Sigmoid colon (tissue), 7 donors: ENCODE results near the gene ZNF385C. TPM values are rescaled to one million over a fixed set of nuclear protein-coding genes. Genes with fewer than 3 reads are reported as not detected.

ENCODE experiments used
- DNase-seq: peaks from one replicate; pipeline ENCODE4 v3.0.0-alpha.2; 2019
- H3K27ac ChIP-seq, 4 donors: fragments of 200-600 bp; sonication (generic); one replicate each; pipeline ENCODE4 v1.5.1; 2016 to 2019; ENCODE audit warnings: mild to moderate bottlenecking in 1 of 4
- H3K27me3 ChIP-seq, 3 donors: fragments of 200-600 bp; sonication (generic); one replicate each; pipeline ENCODE4 v1.5.1; 2019; ENCODE audit warnings: mild to moderate bottlenecking in 1 of 3
- H3K36me3 ChIP-seq, 4 donors: fragments of 200-600 bp; sonication (generic); one replicate each; pipeline ENCODE4 v1.5.1; 2016 to 2019
- H3K4me1 ChIP-seq, 4 donors: fragments of 200-600 bp; sonication (generic); one replicate each; pipeline ENCODE4 v1.5.1; 2017 to 2019
- H3K4me3 ChIP-seq, 4 donors: fragments of 200-600 bp; sonication (generic); one replicate each; pipeline ENCODE4 v1.5.1; 2017 to 2019; ENCODE audit warnings: mild to moderate bottlenecking in 2 of 4, moderate library complexity in 1 of 4
- H3K9me3 ChIP-seq, 4 donors: fragments of 200-600 bp in 3 of 4; sonication (generic) in 3 of 4; one replicate each; pipeline versions ENCODE4 v1.5.1 to v1.6.1; 2013 to 2019
- CTCF ChIP-seq, 4 experiments: fragments of 450-650 bp in 3 of 4; fragments of 200-600 bp in 1 of 4; IDR thresholded peaks; one replicate each; pipeline ENCODE4 v1.5.1; 2016 to 2019; ENCODE audit warnings: antibody characterized with exemption in 4 of 4, mild to moderate bottlenecking in 3 of 4, moderate library complexity in 2 of 4
- EP300 ChIP-seq, 4 donors: sonication (generic); formaldehyde crosslinking; IDR thresholded peaks; one replicate each; pipeline ENCODE4 v1.6.1; 2017; ENCODE audit warnings: antibody characterized with exemption in 4 of 4
- POLR2A ChIP-seq, 2 donors: fragments of 450-650 bp; IDR thresholded peaks; one replicate each; pipeline ENCODE4 v1.6.1; 2016; ENCODE audit warnings: antibody characterized with exemption in 2 of 2, mild to moderate bottlenecking in 2 of 2, moderate library complexity in 2 of 2
- POLR2AphosphoS5 ChIP-seq, 4 donors: sonication (generic); formaldehyde crosslinking; IDR thresholded peaks; one replicate each; pipeline ENCODE4 v1.6.1; 2017; ENCODE audit warnings: antibody characterized with exemption in 4 of 4
- WGBS, 2 donors: extraction: QIAGEN DNeasy Blood & Tissue Kit; methylation state at CpG; one replicate each; pipeline ENCODE4 v1.1.7; 2013; 5-methylcytosine and 5-hydroxymethylcytosine counted together
- intact Hi-C: fragments of 100-400 bp; cut with DNase I; formaldehyde crosslinking; loops from one replicate; pipeline ENCODE4 v1.15.1; 2023
- polyA plus RNA-seq, 3 donors: library from polyadenylated mRNA; stranded (reverse); fragments of 200-250 nt; gene quantifications; one replicate each; pipeline ENCODE4 v1.2.3, GENCODE V29; 2013
- total RNA-seq, 4 donors: library from RNA; depleted of rRNA; stranded (reverse); fragments of >200 nt; gene quantifications; one replicate each; pipeline ENCODE4 v1.1.0, GENCODE V29; 2016
- donor health status: healthy with polysubstance abuse.
- donor health status: Bipolar disorder and iron deficiency.
- donor health status: healthy.

Gene ZNF385C
- total and polyA plus RNA-seq, 7 donors = 0.33 to 0.60 (median 0.42) TPM; not detected in 4

GRCh38 chr17:42110301-42111264 is 12.3 kb upstream of the ZNF385C start:
- TF ChIP-seq POLR2A (IDR thresholded peaks at IDR 0.05) = no peak
- no peak for TF ChIP-seq POLR2AphosphoS5 (IDR thresholded peaks at IDR 0.05)
- no peak for TF ChIP-seq EP300 (IDR thresholded peaks at IDR 0.05)
- TF ChIP-seq CTCF (IDR thresholded peaks at IDR 0.05) = no peak
- intact Hi-C loops = loop anchor here (5.0 kb wide), 1 partner anchor 143 kb away; the partner anchor contains the start of gene CNP
- no peaks in the 10 kb centered on the region for H3K27me3 ChIP-seq
- peaks cover 0 to 32% (median 26%) of the 10 kb centered on the region in 4 donors for H3K4me1 ChIP-seq
- no peak overlapping the region for H3K4me3 ChIP-seq
- DNase-seq = no peak
- peak overlapping the region in 3 of 4 donors; percentile 90 to 96 (median 95) for H3K27ac ChIP-seq
- no peaks in the 10 kb centered on the region for H3K9me3 ChIP-seq
- 90 to 92% methylated on average over 18 of the region's 18 CpGs for WGBS, 2 donors
- peaks cover 0 to 33% (median 7%) of the 10 kb centered on the region in 4 donors for H3K36me3 ChIP-seq

GRCh38 chr17:42109086-42109485 is 10.8 kb upstream of the ZNF385C start:
- no peak for DNase-seq
- 91 to 97% methylated on average over 9 of the region's 9 CpGs for WGBS, 2 donors
- Histone ChIP-seq H3K27ac (no peak overlapping the region), H3K4me3 (no peak overlapping the region), H3K27me3 (no peaks in the 10 kb centered on the region), H3K36me3 (peaks cover 0 to 28% (median 6%) of the 10 kb centered on the region in 4 donors), H3K9me3 (no peaks in the 10 kb centered on the region), H3K4me1 (peaks cover 0 to 32% (median 26%) of the 10 kb centered on the region in 4 donors)
- TF ChIP-seq POLR2AphosphoS5 (IDR thresholded peaks at IDR 0.05) = no peak
- TF ChIP-seq POLR2A (IDR thresholded peaks at IDR 0.05) = no peak
- no peak for TF ChIP-seq CTCF (IDR thresholded peaks at IDR 0.05)
- no peak for TF ChIP-seq EP300 (IDR thresholded peaks at IDR 0.05)
- intact Hi-C loops = no loop called here

- Histone ChIP-seq H3K27ac (no peak overlapping the region), H3K36me3 (peaks cover 0 to 24% (median 6%) of the 10 kb centered on the region in 4 donors), H3K4me3 (peak overlapping the region in 3 of 4 donors; percentile 9 to 29 (median 29))
Measured at GRCh38 chr17:42107597-42108576, 9.6 kb upstream of the ZNF385C start.

More at GRCh38 chr17:42107597-42108576, 9.6 kb upstream of the ZNF385C start:
- DNase-seq = peak; percentile 84
- Histone ChIP-seq H3K9me3 (no peaks in the 10 kb centered on the region), H3K27me3 (no peaks in the 10 kb centered on the region), H3K4me1 (peaks cover 0 to 25% (median 20%) of the 10 kb centered on the region in 4 donors)
- intact Hi-C loops = no loop called here
- TF ChIP-seq POLR2A (IDR thresholded peaks at IDR 0.05) = no peak
- TF ChIP-seq CTCF (IDR thresholded peaks at IDR 0.05) = no peak
- no peak for TF ChIP-seq EP300 (IDR thresholded peaks at IDR 0.05)
- no peak for TF ChIP-seq POLR2AphosphoS5 (IDR thresholded peaks at IDR 0.05)
- 43 to 49% methylated on average over 51 of the region's 51 CpGs for WGBS, 2 donors
